IMR-90 (cell line): ENCODE results near the gene PLIN5. TPM values are rescaled to one million over a fixed set of nuclear protein-coding genes. Genes with fewer than 3 reads are reported as not detected.

Source experiments
- ATAC-seq: fragments of 200-7000 bp; cut with Tn5 transposase; 2 replicates; pipeline ENCODE4 v1.9.1; 2020; ENCODE audit warnings: low read depth, mild to moderate bottlenecking, moderate library complexity
- BruUV-seq: library from RNA; stranded (reverse); fragments of 400-500 nt; replicated peaks from 2 replicates; lab custom pipeline; 2021; lab: Mats Ljungman, UMichigan
- CTCF ChIA-PET: fragments of 300-600 bp; formaldehyde crosslinking; extraction: SDS; loops from one replicate; lab custom pipeline; 2021; ENCODE audit warnings: antibody characterized with exemption; lab: Yijun Ruan, JAX
- POLR2A ChIA-PET: fragments of 300-600 bp; sonication (Branson Sonifier 250); formaldehyde crosslinking; loops from one replicate; lab custom pipeline; 2022; ENCODE audit warnings: antibody characterized with exemption; ENCODE audit not compliant: unreplicated experiment; lab: Charles Lee
- DNase-seq: peaks from one replicate; pipeline ENCODE4 v3.0.0; 2013
- H2AFZ ChIP-seq: replicated peaks from 2 replicates; pipeline ENCODE3; 2013; ENCODE audit warnings: low read length, mild to moderate bottlenecking; ENCODE audit not compliant: poor library complexity
- H2AK5ac ChIP-seq: 2 replicates; pipeline ENCODE4 v1.6.1; 2013; ENCODE audit warnings: low read depth, low read length, inconsistent platforms
- H2AK9ac ChIP-seq: replicated peaks from 2 replicates; pipeline ENCODE3; 2013; ENCODE audit warnings: mild to moderate bottlenecking, low read depth, low read length, moderate library complexity; ENCODE audit not compliant: poor library complexity
- H2BK120ac ChIP-seq: 2 replicates; pipeline ENCODE4 v1.6.1; 2013; ENCODE audit warnings: low read depth, low read length, inconsistent platforms
- H2BK15ac ChIP-seq: 3 replicates; pipeline ENCODE4 v1.6.1; 2013; ENCODE audit warnings: low read depth, low read length, inconsistent platforms
- H2BK20ac ChIP-seq: 2 replicates; pipeline ENCODE4 v1.6.1; 2013; ENCODE audit warnings: low read depth, mild to moderate bottlenecking, inconsistent platforms, low read length, moderate library complexity
- H2BK5ac ChIP-seq: 2 replicates; pipeline ENCODE4 v1.6.1; 2013; ENCODE audit warnings: mild to moderate bottlenecking, low read depth, low read length, inconsistent platforms; ENCODE audit not compliant: poor library complexity, severe bottlenecking
- H3K14ac ChIP-seq: replicated peaks from 2 replicates; pipeline ENCODE4 v1.6.1; 2013; ENCODE audit warnings: low read depth, low read length, inconsistent platforms
- H3K18ac ChIP-seq: 2 replicates; pipeline ENCODE4 v1.6.1; 2013; ENCODE audit warnings: low read depth, low read length, control low read depth
- H3K23ac ChIP-seq: 2 replicates; pipeline ENCODE4 v1.6.1; 2013; ENCODE audit warnings: low read depth, low read length, inconsistent platforms
- H3K27ac ChIP-seq: 2 replicates; pipeline ENCODE4 v1.5.1; 2013; ENCODE audit warnings: mild to moderate bottlenecking, control low read depth, low read length; ENCODE audit not compliant: insufficient read depth
- H3K27me3 ChIP-seq: 2 replicates; pipeline ENCODE4 v1.6.1; 2013; ENCODE audit warnings: low read length; ENCODE audit not compliant: control insufficient read depth, insufficient read depth
- H3K36me3 ChIP-seq: 2 replicates; pipeline ENCODE4 v1.6.1; 2013; ENCODE audit warnings: low read length, mixed read lengths; ENCODE audit not compliant: control insufficient read depth, insufficient read depth
- H3K4ac ChIP-seq: 2 replicates; pipeline ENCODE4 v1.6.1; 2013; ENCODE audit warnings: low read depth, low read length, inconsistent platforms
- H3K4me1 ChIP-seq: 2 replicates; pipeline ENCODE4 v1.6.1; 2013; ENCODE audit warnings: low read length, mixed read lengths; ENCODE audit not compliant: control insufficient read depth, insufficient read depth
- H3K4me2 ChIP-seq: 2 replicates; pipeline ENCODE4 v1.6.1; 2013; ENCODE audit warnings: low read depth, mild to moderate bottlenecking, control low read depth, low read length, moderate library complexity
- H3K4me3 ChIP-seq: 2 replicates; pipeline ENCODE4 v1.5.1; 2013; ENCODE audit warnings: low read depth, mild to moderate bottlenecking, control low read depth, low read length, moderate library complexity; ENCODE audit not compliant: insufficient read depth
- H3K56ac ChIP-seq: 2 replicates; pipeline ENCODE4 v1.6.1; 2013; ENCODE audit warnings: low read length, inconsistent platforms; ENCODE audit not compliant: insufficient read depth; ENCODE audit errors: extremely low read depth
- H3K79me1 ChIP-seq, 2 experiments: 2 replicates each; pipeline ENCODE4 v1.6.1; 2013; ENCODE audit warnings: low read length in 2 of 2, inconsistent platforms in 1 of 2, low read depth in 1 of 2
- H3K9ac ChIP-seq: 2 replicates; pipeline ENCODE4 v1.6.1; 2013; ENCODE audit warnings: low read depth, low read length, control low read depth
- H3K9me1 ChIP-seq: 2 replicates; pipeline ENCODE4 v1.6.1; 2013; ENCODE audit warnings: low read length, inconsistent platforms; ENCODE audit not compliant: insufficient read depth
- H3K9me3 ChIP-seq: 2 replicates; pipeline ENCODE4 v1.6.1; 2013; ENCODE audit warnings: low read length; ENCODE audit not compliant: control insufficient read depth, insufficient read depth
- H4K20me1 ChIP-seq: 2 replicates; pipeline ENCODE4 v1.6.1; 2013; ENCODE audit warnings: low read length, inconsistent platforms; ENCODE audit not compliant: insufficient read depth
- H4K5ac ChIP-seq: 2 replicates; pipeline ENCODE4 v1.6.1; 2013; ENCODE audit warnings: mild to moderate bottlenecking, low read depth, low read length, control low read depth
- H4K8ac ChIP-seq, 2 experiments: 2 replicates each; pipeline ENCODE4 v1.6.1; 2013; ENCODE audit warnings: low read depth in 2 of 2, low read length in 2 of 2, control low read depth in 1 of 2, inconsistent platforms in 1 of 2
- H4K91ac ChIP-seq: 2 replicates; pipeline ENCODE4 v1.6.1; 2013; ENCODE audit warnings: low read depth, low read length, inconsistent platforms; ENCODE audit not compliant: insufficient read depth
- BHLHE40 ChIP-seq: fragments of 150-350 bp; IDR thresholded peaks from 2 replicates; pipeline ENCODE4 v1.6.1; 2016; ENCODE audit warnings: mild to moderate bottlenecking, low read depth, low read length
- CEBPB ChIP-seq: IDR thresholded peaks from 2 replicates; pipeline ENCODE4 v1.6.1; 2012; ENCODE audit warnings: low read depth, low read length, improper control_type of control experiment
- CHD1 ChIP-seq: IDR thresholded peaks from 2 replicates; pipeline ENCODE4 v1.6.1; 2012; ENCODE audit warnings: low read depth, low read length, improper control_type of control experiment
- CTCF ChIP-seq: conservative IDR thresholded peaks from 2 replicates; pipeline ENCODE4 v1.5.1; 2012; ENCODE audit warnings: mild to moderate bottlenecking, low read depth, low read length, improper control_type of control experiment
- FOS ChIP-seq: fragments of 150-350 bp; IDR thresholded peaks from 2 replicates; pipeline ENCODE4 v1.6.1; 2016; ENCODE audit warnings: low read depth, low read length
- MAFK ChIP-seq: IDR thresholded peaks from 2 replicates; pipeline ENCODE4 v1.6.1; 2012; ENCODE audit warnings: low read depth, low read length, improper control_type of control experiment
- MAZ ChIP-seq: IDR thresholded peaks from 2 replicates; pipeline ENCODE4 v1.6.1; 2012; ENCODE audit warnings: low read depth, mild to moderate bottlenecking, low read length, improper control_type of control experiment, moderate library complexity, borderline replicate concordance
- MXI1 ChIP-seq: IDR thresholded peaks from 2 replicates; pipeline ENCODE4 v1.6.1; 2012; ENCODE audit warnings: low read depth, mild to moderate bottlenecking, low read length, moderate library complexity, borderline replicate concordance
- NFE2L2 ChIP-seq: fragments of 150-350 bp; IDR thresholded peaks from 2 replicates; pipeline ENCODE4 v1.6.1; 2016; ENCODE audit warnings: low read depth, mild to moderate bottlenecking, low read length
- POLR2A ChIP-seq: IDR thresholded peaks from 2 replicates; pipeline ENCODE4 v1.6.1; 2012; ENCODE audit warnings: mild to moderate bottlenecking, low read depth, low read length
- RCOR1 ChIP-seq: IDR thresholded peaks from 2 replicates; pipeline ENCODE4 v1.6.1; 2012; ENCODE audit warnings: mild to moderate bottlenecking, low read length, improper control_type of control experiment; ENCODE audit not compliant: insufficient replicate concordance
- RFX5 ChIP-seq: IDR thresholded peaks from 2 replicates; pipeline ENCODE4 v1.8.0; 2012; ENCODE audit warnings: low read depth, mild to moderate bottlenecking, low read length, moderate library complexity
- SMC3 ChIP-seq: fragments of 150-350 bp; IDR thresholded peaks from 2 replicates; pipeline ENCODE4 v1.6.1; 2016; ENCODE audit warnings: low read depth, mild to moderate bottlenecking, antibody characterized with exemption, low read length, moderate library complexity
- USF2 ChIP-seq: fragments of 150-350 bp; IDR thresholded peaks from 2 replicates; pipeline ENCODE4 v1.6.1; 2017; ENCODE audit warnings: mild to moderate bottlenecking, antibody characterized with exemption, low read length, low read depth
- WGBS, 2 experiments: methylation state at CpG; one replicate each; pipeline versions ENCODE4 v1.1.5 to v1.1.7; 2013; ENCODE audit warnings: missing lambda C conversion rate in 2 of 2; ENCODE audit not compliant: insufficient read length in 1 of 2; ENCODE audit errors: extremely low coverage in 2 of 2; 5-methylcytosine and 5-hydroxymethylcytosine counted together
- dilution Hi-C: fragments of 300-500 bp; cut with HindIII; formaldehyde crosslinking; loops from one replicate; pipeline ENCODE4 v1.14.3; 2018; ENCODE audit warnings: low sequenced_read_pairs; ENCODE audit not compliant: unreplicated experiment
- in situ Hi-C: fragments of 300-500 bp; cut with MboI; formaldehyde crosslinking; loops from 3 replicates; pipeline ENCODE4 v1.14.3; 2019; ENCODE audit warnings: low sequenced_read_pairs, inconsistent platforms, mixed read lengths
- intact Hi-C: fragments of 100-400 bp; cut with micrococcal nuclease; formaldehyde crosslinking; loops from 2 replicates; pipeline ENCODE4 v1.10.0; 2022
- polyA plus RNA-seq, 3 experiments: library from polyadenylated mRNA; depleted of rRNA; stranded (reverse); fragments of >200 nt; gene quantifications; 2 replicates each; pipeline ENCODE4 v1.2.3, GENCODE V29; 2012; ENCODE audit warnings: low replicate concordance in 1 of 3
- total RNA-seq: library from RNA; depleted of rRNA; stranded (reverse); fragments of >200 nt; gene quantifications from 2 replicates; pipeline ENCODE4 v1.2.3, GENCODE V29; 2012

The PLIN5 gene
- total and polyA plus RNA-seq, 2 of the 4 experiments (the other 2 are of a cell fraction), result not detected

GRCh38 chr19:4502282-4503131 lies 32.5 kb downstream of the PLIN5 start (continued):
- no peak for TF ChIP-seq RCOR1

- no TSS peak for BruUV-seq
- TF ChIP-seq MAZ (no peak), MXI1 (no peak), NFE2L2 (no peak), CEBPB (no peak), USF2 (no peak), RCOR1 (no peak), CTCF (no peak), CHD1 (no peak), SMC3 (no peak), BHLHE40 (no peak), MAFK (no peak), FOS (no peak), POLR2A (no peak), RFX5 (no peak)
Observed at GRCh38 chr19:4501691-4502090, 33.3 kb downstream of the PLIN5 start.

More at GRCh38 chr19:4501691-4502090, 33.3 kb downstream of the PLIN5 start:
- dilution Hi-C loops (no loop called here), intact Hi-C loops (no loop called here), in situ Hi-C loops (no loop called here)
- Histone ChIP-seq H2BK120ac (no peak overlapping the region), H3K4me1 (peaks cover 3% of the 10 kb centered on the region), H3K27ac (no peak overlapping the region), H2AK5ac (no peak overlapping the region), H3K18ac (no peak overlapping the region), H3K36me3 (peaks cover 68% of the 10 kb centered on the region), H4K8ac (no peak overlapping the region), H3K79me1 (peaks cover 0 to 1% of the 10 kb centered on the region in 2 experiments; a peak in 1 of 4 replicates), H3K4me2 (no peak overlapping the region), H2AFZ (no peak overlapping the region), H3K14ac (no peak overlapping the region), H2BK15ac (no peak overlapping the region), H3K27me3 (no peaks in the 10 kb centered on the region), H3K9me1 (peaks cover 7% of the 10 kb centered on the region; the same call in 1 of the 2 replicates), H4K20me1 (no peaks in the 10 kb centered on the region), H2AK9ac (no peak overlapping the region), H2BK5ac (no peak overlapping the region), H4K91ac (no peak overlapping the region), H2BK20ac (no peak overlapping the region), H3K9me3 (no peaks in the 10 kb centered on the region), H3K4me3 (no peak overlapping the region), H4K5ac (no peak overlapping the region), H3K56ac (no peak overlapping the region), H3K9ac (no peak overlapping the region), H3K23ac (no peak overlapping the region), H3K4ac (no peak overlapping the region)
- no peak for DNase-seq
- ChIA-PET CTCF (interaction anchor here (0.7 kb wide), 1 partner anchor 32 kb away, joined by 3 read pairs; no protein-coding TSS in a partner anchor), POLR2A (no interaction called here)
- ATAC-seq, result no peak
- 93% methylated on average over 10 of the region's 25 CpGs; no CpG with 5 or more reads in 1 of the 2 experiments for WGBS, 2 experiments
